ENCODE measurements around the gene PREX1.

The PREX1 gene

DNA sequence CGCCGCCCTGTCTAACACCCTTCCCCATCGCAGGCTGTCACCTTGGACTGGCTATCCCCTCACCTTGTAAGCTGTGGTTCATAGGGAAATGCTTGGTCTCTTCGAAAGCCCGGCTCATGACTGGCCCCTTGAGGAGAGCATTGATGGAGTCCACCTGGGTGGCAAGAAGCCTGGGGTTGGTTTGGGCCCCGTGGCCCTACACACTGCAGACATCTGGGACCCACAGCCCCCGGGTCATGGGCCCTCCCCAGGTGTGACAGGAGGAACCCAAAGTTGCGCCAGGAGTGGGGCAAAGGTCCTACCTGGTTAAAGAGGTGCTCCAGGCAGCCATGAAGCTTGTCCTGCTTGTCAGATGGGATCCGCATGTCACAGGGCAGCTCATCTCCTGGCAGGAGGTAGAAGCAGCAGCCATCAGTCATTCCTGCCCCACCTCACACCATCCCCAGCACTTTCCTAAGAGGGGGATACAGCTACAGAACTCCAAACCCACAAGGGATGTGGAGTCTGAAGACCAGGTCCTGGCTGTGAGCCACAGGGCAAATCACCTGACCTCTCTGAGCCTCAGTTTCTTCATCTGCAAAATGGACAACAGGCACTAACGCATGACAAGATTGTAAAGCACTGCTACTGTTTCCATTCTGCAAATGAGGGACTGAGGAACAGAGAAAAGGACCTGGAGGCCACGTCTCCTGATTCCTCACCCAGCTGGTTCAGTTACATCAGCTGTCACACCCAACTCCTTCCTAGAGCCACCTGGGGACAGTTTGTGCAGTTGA is 185.5 kb downstream of the PREX1 start:
- Histone ChIP-seq H3K4me1 (ENCODE audit: control insufficient read depth, insufficient read depth, low read length) (no peaks in the 10 kb centered on the region), H3K9ac (ENCODE audit: low read depth, low read length) (no peak overlapping the region), H3K27me3 (ENCODE audit: control insufficient read depth, insufficient read depth, low read length) (no peaks in the 10 kb centered on the region), H3K36me3 (ENCODE audit: control insufficient read depth, insufficient read depth, low read length) (no peaks in the 10 kb centered on the region), H3K4me3 (ENCODE audit: low read depth, low read length) (no peak overlapping the region), H3K9me3 (ENCODE audit: control insufficient read depth, insufficient read depth, low read length) (no peaks in the 10 kb centered on the region)

- H3K27me3 ChIP-seq (ENCODE audit: control insufficient read depth, insufficient read depth, low read length), result no peaks in the 10 kb centered on the region
- H3K9me3 ChIP-seq (ENCODE audit: control insufficient read depth, insufficient read depth, low read length), result no peaks in the 10 kb centered on the region
- H3K9ac ChIP-seq (ENCODE audit: low read depth, low read length), result no peak overlapping the region
- H3K4me3 ChIP-seq (ENCODE audit: low read depth, low read length), result no peak overlapping the region
- no peaks in the 10 kb centered on the region for H3K36me3 ChIP-seq (ENCODE audit: control insufficient read depth, insufficient read depth, low read length)
- no peaks in the 10 kb centered on the region for H3K4me1 ChIP-seq (ENCODE audit: control insufficient read depth, insufficient read depth, low read length)
Measured at GRCh38 chr20:48640871-48641270, 186.9 kb downstream of the PREX1 start.

GRCh38 chr20:48639899-48640298 is 187.9 kb downstream of the PREX1 start:
- Histone ChIP-seq H3K4me3 (ENCODE audit: low read depth, low read length) (no peak overlapping the region), H3K9ac (ENCODE audit: low read depth, low read length) (no peak overlapping the region), H3K9me3 (ENCODE audit: control insufficient read depth, insufficient read depth, low read length) (no peaks in the 10 kb centered on the region), H3K4me1 (ENCODE audit: control insufficient read depth, insufficient read depth, low read length) (no peaks in the 10 kb centered on the region), H3K36me3 (ENCODE audit: control insufficient read depth, insufficient read depth, low read length) (no peaks in the 10 kb centered on the region), H3K27me3 (ENCODE audit: control insufficient read depth, insufficient read depth, low read length) (no peaks in the 10 kb centered on the region)

DNA sequence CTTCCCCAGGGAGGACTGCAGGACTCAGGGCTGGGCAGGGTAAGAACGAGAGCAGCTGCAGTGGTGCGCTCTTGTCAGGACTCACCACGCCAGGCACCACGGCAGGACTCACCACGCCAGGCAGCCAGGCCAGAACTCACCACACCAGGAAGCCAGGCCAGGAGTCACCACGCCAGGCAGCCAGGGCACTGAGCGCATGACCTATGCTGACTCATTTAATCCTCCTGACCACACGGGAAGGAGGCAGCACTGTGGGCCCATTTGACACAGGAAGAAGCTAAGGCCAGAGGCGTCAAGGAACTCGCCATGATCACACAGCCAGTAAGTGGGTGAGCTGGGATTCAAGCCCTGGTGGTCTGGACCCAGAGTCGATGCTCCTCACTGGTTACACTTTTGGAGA is 189.3 kb downstream of the PREX1 start:
- Histone ChIP-seq H3K4me3 (ENCODE audit: low read depth, low read length) (no peak overlapping the region), H3K9me3 (ENCODE audit: control insufficient read depth, insufficient read depth, low read length) (no peaks in the 10 kb centered on the region), H3K27me3 (ENCODE audit: control insufficient read depth, insufficient read depth, low read length) (no peaks in the 10 kb centered on the region), H3K36me3 (ENCODE audit: control insufficient read depth, insufficient read depth, low read length) (no peaks in the 10 kb centered on the region), H3K4me1 (ENCODE audit: control insufficient read depth, insufficient read depth, low read length) (no peaks in the 10 kb centered on the region), H3K9ac (ENCODE audit: low read depth, low read length) (no peak overlapping the region)

DNA sequence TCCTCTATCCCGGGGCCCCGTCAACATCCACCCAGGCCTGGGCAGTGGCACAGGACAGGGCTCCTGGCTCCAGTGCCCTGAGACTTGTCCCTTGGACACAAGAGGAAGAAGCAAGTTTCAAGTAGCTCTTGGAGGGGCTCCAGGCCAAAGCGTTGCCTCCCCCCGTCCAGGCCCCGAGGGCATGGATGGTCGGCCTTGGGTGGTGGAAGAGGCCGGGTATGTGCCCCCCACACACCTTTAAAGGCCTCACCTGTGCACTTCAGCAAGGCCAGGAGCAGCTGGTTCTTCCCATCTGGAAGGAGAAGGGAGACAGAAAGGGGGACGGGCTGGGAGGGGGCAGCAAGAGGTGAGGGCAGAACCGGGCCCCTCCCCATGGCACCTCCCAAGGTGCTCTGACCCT is 190.3 kb downstream of the PREX1 start:
- no peaks in the 10 kb centered on the region for H3K36me3 ChIP-seq (ENCODE audit: control insufficient read depth, insufficient read depth, low read length)
- H3K4me3 ChIP-seq (ENCODE audit: low read depth, low read length), result no peak overlapping the region
- no peaks in the 10 kb centered on the region for H3K4me1 ChIP-seq (ENCODE audit: control insufficient read depth, insufficient read depth, low read length)
- H3K9ac ChIP-seq (ENCODE audit: low read depth, low read length), result no peak overlapping the region
- no peaks in the 10 kb centered on the region for H3K9me3 ChIP-seq (ENCODE audit: control insufficient read depth, insufficient read depth, low read length)
- H3K27me3 ChIP-seq (ENCODE audit: control insufficient read depth, insufficient read depth, low read length), result no peaks in the 10 kb centered on the region

DNA sequence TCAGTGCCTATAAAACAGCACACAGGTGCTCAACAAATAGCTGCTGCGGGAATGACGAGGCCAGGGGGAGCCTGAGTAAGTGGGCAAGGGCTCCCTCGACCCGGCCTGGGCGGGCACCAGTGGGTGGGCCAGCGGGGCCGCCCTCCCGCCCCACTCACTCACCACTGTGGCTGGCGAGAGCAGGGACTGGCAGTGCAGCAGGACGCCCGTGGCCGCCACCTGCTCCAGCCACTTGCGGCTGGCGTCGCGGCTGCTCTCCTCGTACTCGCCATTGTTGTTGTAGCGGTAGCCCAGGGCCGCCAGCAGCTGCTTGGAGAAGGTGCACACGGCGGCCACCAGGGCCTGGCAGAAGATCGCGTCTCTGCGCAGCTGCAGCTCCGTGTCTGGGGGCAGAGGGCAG is 191.5 kb downstream of the PREX1 start:
- H3K9me3 ChIP-seq (ENCODE audit: control insufficient read depth, insufficient read depth, low read length), result no peaks in the 10 kb centered on the region
- H3K27me3 ChIP-seq (ENCODE audit: control insufficient read depth, insufficient read depth, low read length), result no peaks in the 10 kb centered on the region
- no peak overlapping the region for H3K4me3 ChIP-seq (ENCODE audit: low read depth, low read length)
- H3K4me1 ChIP-seq (ENCODE audit: control insufficient read depth, insufficient read depth, low read length), result no peaks in the 10 kb centered on the region
- H3K36me3 ChIP-seq (ENCODE audit: control insufficient read depth, insufficient read depth, low read length), result no peaks in the 10 kb centered on the region
- H3K9ac ChIP-seq (ENCODE audit: low read depth, low read length), result no peak overlapping the region

GRCh38 chr20:48635791-48636267 is 192.0 kb downstream of the PREX1 start:
- Histone ChIP-seq H3K27me3 (ENCODE audit: control insufficient read depth, insufficient read depth, low read length) (no peaks in the 10 kb centered on the region), H3K4me3 (ENCODE audit: low read depth, low read length) (no peak overlapping the region), H3K9ac (ENCODE audit: low read depth, low read length) (no peak overlapping the region), H3K9me3 (ENCODE audit: control insufficient read depth, insufficient read depth, low read length) (no peaks in the 10 kb centered on the region), H3K4me1 (ENCODE audit: control insufficient read depth, insufficient read depth, low read length) (no peaks in the 10 kb centered on the region), H3K36me3 (ENCODE audit: control insufficient read depth, insufficient read depth, low read length) (no peaks in the 10 kb centered on the region)

GRCh38 chr20:48635361-48635760 is 192.4 kb downstream of the PREX1 start:
- Histone ChIP-seq H3K27me3 (ENCODE audit: control insufficient read depth, insufficient read depth, low read length) (no peaks in the 10 kb centered on the region), H3K9me3 (ENCODE audit: control insufficient read depth, insufficient read depth, low read length) (no peaks in the 10 kb centered on the region), H3K4me1 (ENCODE audit: control insufficient read depth, insufficient read depth, low read length) (no peaks in the 10 kb centered on the region), H3K36me3 (ENCODE audit: control insufficient read depth, insufficient read depth, low read length) (no peaks in the 10 kb centered on the region), H3K9ac (ENCODE audit: low read depth, low read length) (no peak overlapping the region), H3K4me3 (ENCODE audit: low read depth, low read length) (no peak overlapping the region)

GRCh38 chr20:48634641-48635040 is 193.2 kb downstream of the PREX1 start:
- H3K36me3 ChIP-seq (ENCODE audit: control insufficient read depth, insufficient read depth, low read length), result no peaks in the 10 kb centered on the region

GRCh38 chr20:48633620-48634257 is 194.1 kb downstream of the PREX1 start:
- H3K27me3 ChIP-seq (ENCODE audit: control insufficient read depth, insufficient read depth, low read length), result no peaks in the 10 kb centered on the region
- H3K9me3 ChIP-seq (ENCODE audit: control insufficient read depth, insufficient read depth, low read length), result no peaks in the 10 kb centered on the region
- no peak overlapping the region for H3K9ac ChIP-seq (ENCODE audit: low read depth, low read length)
- no peaks in the 10 kb centered on the region for H3K4me1 ChIP-seq (ENCODE audit: control insufficient read depth, insufficient read depth, low read length)
- H3K36me3 ChIP-seq (ENCODE audit: control insufficient read depth, insufficient read depth, low read length), result no peaks in the 10 kb centered on the region
- no peak overlapping the region for H3K4me3 ChIP-seq (ENCODE audit: low read depth, low read length)

More at GRCh38 chr20:48634641-48635040, 193.2 kb downstream of the PREX1 start:
- H3K4me1 ChIP-seq (ENCODE audit: control insufficient read depth, insufficient read depth, low read length), result no peaks in the 10 kb centered on the region
- no peak overlapping the region for H3K4me3 ChIP-seq (ENCODE audit: low read depth, low read length)
- no peaks in the 10 kb centered on the region for H3K9me3 ChIP-seq (ENCODE audit: control insufficient read depth, insufficient read depth, low read length)
- H3K27me3 ChIP-seq (ENCODE audit: control insufficient read depth, insufficient read depth, low read length), result no peaks in the 10 kb centered on the region
- no peak overlapping the region for H3K9ac ChIP-seq (ENCODE audit: low read depth, low read length)

DNA sequence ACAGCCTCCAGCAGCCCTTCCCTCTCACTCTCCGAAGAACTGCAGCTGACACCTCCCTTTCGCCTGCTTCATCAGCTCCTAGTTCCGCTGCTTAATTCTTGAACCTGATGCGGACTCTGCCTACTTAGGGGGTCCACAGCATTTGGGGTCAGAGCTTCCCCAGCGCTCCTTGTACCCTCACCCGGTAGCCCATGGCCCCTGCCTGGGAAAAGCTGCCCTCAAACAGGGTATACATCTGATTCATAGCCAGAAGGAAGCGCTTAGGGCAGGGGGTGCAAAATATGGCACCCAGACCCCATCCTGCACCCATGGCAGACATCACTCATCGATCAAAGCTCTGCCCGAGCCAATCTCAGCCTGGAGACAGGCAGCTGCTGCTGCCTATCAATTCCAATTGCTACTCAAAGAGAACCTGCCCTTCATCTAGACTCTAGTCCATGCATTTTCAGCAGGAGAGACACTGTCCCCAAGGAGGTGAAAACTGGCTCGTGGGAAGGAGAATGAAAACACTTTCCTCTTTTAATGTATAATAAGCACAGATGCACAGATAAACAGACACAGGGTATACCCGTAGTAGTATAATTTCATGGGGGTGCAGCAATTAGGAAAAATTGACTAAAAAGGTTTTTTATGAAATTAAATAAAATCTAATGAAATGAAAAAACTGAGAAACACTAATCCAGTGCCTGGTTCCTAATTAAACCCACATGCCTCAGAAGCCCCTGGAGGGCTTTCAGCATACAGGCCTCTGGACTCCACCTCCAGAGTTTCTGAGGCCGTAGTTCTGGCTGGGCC is 194.8 kb downstream of the PREX1 start:
- Histone ChIP-seq H3K4me3 (ENCODE audit: low read depth, low read length) (no peak overlapping the region), H3K4me1 (ENCODE audit: control insufficient read depth, insufficient read depth, low read length) (no peaks in the 10 kb centered on the region), H3K36me3 (ENCODE audit: control insufficient read depth, insufficient read depth, low read length) (no peaks in the 10 kb centered on the region), H3K9me3 (ENCODE audit: control insufficient read depth, insufficient read depth, low read length) (no peaks in the 10 kb centered on the region), H3K9ac (ENCODE audit: low read depth, low read length) (no peak overlapping the region), H3K27me3 (ENCODE audit: control insufficient read depth, insufficient read depth, low read length) (no peaks in the 10 kb centered on the region)
